Breast epithelium (tissue), 3 donors: ENCODE results near the gene GPC5.

Source experiments
- POLR2A ChIP-seq: fragments of 450-650 bp; IDR thresholded peaks from one replicate; pipeline ENCODE4 v1.6.1; 2016; ENCODE audit warnings: antibody characterized with exemption, mild to moderate bottlenecking, moderate library complexity
- TF ChIP-seq, protein P1 (sequence below), 3 donors: fragments of 450-650 bp; IDR thresholded peaks; one replicate each; pipeline ENCODE4 v1.5.1; 2016 to 2017; ENCODE audit warnings: antibody characterized with exemption in 3 of 3, mild to moderate bottlenecking in 3 of 3, moderate library complexity in 3 of 3

- no peak for TF ChIP-seq POLR2A
- TF ChIP-seq, protein P1, sequence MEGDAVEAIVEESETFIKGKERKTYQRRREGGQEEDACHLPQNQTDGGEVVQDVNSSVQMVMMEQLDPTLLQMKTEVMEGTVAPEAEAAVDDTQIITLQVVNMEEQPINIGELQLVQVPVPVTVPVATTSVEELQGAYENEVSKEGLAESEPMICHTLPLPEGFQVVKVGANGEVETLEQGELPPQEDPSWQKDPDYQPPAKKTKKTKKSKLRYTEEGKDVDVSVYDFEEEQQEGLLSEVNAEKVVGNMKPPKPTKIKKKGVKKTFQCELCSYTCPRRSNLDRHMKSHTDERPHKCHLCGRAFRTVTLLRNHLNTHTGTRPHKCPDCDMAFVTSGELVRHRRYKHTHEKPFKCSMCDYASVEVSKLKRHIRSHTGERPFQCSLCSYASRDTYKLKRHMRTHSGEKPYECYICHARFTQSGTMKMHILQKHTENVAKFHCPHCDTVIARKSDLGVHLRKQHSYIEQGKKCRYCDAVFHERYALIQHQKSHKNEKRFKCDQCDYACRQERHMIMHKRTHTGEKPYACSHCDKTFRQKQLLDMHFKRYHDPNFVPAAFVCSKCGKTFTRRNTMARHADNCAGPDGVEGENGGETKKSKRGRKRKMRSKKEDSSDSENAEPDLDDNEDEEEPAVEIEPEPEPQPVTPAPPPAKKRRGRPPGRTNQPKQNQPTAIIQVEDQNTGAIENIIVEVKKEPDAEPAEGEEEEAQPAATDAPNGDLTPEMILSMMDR (IDR thresholded peaks at IDR 0.05), result no peak
These were observed 1093.4 kb downstream of the GPC5 start for GRCh38 chr13:92491839-92492238.
